G401 (cell line): ENCODE measurements around the gene CCDC13. TPM values are rescaled to one million over a fixed set of nuclear protein-coding genes. Genes with fewer than 3 reads are reported as not detected.

Experiments
- DNase-seq: peaks from one replicate; pipeline ENCODE4 v3.0.0-alpha.2; 2015; ENCODE audit warnings: low spot score
- in situ Hi-C: cut with HindIII; loops from 2 replicates; pipeline ENCODE4 v1.10.0; 2016; ENCODE audit warnings: low sequenced_read_pairs, mixed read lengths
- total RNA-seq: library from RNA; depleted of rRNA; stranded (reverse); fragments of >200 nt; shearing (Covaris generic); gene quantifications from 2 replicates; pipeline ENCODE4 v1.2.3, GENCODE V29; 2014; rRNA removed

Gene CCDC13
- total RNA-seq, 1 experiment from 2014 or later, result 3.3 TPM

GRCh38 chr3:42723219-42723618 is 49.8 kb downstream of the CCDC13 start:
- in situ Hi-C loops, result no loop called here
- DNase-seq, result no peak

Other genes starting within 250 kb of the CCDC13 start
- 83.4 and 84.3 TPM in 2 replicates for gene SEC22C, start 191.3 kb downstream of the CCDC13 start, total RNA-seq
- 41.1 and 45.8 TPM in 2 replicates for gene SS18L2, start 182.4 kb downstream of the CCDC13 start, total RNA-seq
- gene NKTR, start 172.6 kb downstream of the CCDC13 start, total RNA-seq, result 9.5 and 23.6 TPM in 2 replicates
- 12.7 and 16.1 TPM in 2 replicates for gene ZBTB47, start 119.6 kb downstream of the CCDC13 start, total RNA-seq
- not detected in 2 replicates for gene KLHL40, start 87.7 kb downstream of the CCDC13 start, total RNA-seq
- not detected in 2 replicates for gene HHATL, start 70.5 kb downstream of the CCDC13 start, total RNA-seq
- 239 and 240 TPM in 2 replicates for gene HIGD1A, start 31.2 kb upstream of the CCDC13 start, total RNA-seq
- not detected in 2 replicates for gene ACKR2, start 36.2 kb upstream of the CCDC13 start, total RNA-seq
- gene CYP8B1, start 102.6 kb upstream of the CCDC13 start, total RNA-seq, result not detected in 2 replicates
- not detected in 2 replicates for gene ZNF662, start 132.9 kb upstream of the CCDC13 start, total RNA-seq
- gene GASK1A, start 206.1 kb upstream of the CCDC13 start, total RNA-seq, result not detected in 2 replicates